ENCODE measurements around the gene COLEC11.
"Not testable (repeated sequence)": the region's sequence is repeated elsewhere in the genome, so short reads cannot be mapped to it uniquely, and the experiment has no call there.

The COLEC11 gene

GRCh38 chr2:3606370-3607201, 11.7 kb downstream of the COLEC11 start:
- TF ChIP-seq, protein P1, sequence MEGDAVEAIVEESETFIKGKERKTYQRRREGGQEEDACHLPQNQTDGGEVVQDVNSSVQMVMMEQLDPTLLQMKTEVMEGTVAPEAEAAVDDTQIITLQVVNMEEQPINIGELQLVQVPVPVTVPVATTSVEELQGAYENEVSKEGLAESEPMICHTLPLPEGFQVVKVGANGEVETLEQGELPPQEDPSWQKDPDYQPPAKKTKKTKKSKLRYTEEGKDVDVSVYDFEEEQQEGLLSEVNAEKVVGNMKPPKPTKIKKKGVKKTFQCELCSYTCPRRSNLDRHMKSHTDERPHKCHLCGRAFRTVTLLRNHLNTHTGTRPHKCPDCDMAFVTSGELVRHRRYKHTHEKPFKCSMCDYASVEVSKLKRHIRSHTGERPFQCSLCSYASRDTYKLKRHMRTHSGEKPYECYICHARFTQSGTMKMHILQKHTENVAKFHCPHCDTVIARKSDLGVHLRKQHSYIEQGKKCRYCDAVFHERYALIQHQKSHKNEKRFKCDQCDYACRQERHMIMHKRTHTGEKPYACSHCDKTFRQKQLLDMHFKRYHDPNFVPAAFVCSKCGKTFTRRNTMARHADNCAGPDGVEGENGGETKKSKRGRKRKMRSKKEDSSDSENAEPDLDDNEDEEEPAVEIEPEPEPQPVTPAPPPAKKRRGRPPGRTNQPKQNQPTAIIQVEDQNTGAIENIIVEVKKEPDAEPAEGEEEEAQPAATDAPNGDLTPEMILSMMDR (IDR thresholded peaks at IDR 0.05; ENCODE audit: insufficient read depth, low read depth, low read length, missing control alignments), result no peak
- no peak overlapping the region for H3K4me3 ChIP-seq (ENCODE audit: low read depth, low read length)
- DNase-seq (ENCODE audit: low read depth), result no peak

DNA sequence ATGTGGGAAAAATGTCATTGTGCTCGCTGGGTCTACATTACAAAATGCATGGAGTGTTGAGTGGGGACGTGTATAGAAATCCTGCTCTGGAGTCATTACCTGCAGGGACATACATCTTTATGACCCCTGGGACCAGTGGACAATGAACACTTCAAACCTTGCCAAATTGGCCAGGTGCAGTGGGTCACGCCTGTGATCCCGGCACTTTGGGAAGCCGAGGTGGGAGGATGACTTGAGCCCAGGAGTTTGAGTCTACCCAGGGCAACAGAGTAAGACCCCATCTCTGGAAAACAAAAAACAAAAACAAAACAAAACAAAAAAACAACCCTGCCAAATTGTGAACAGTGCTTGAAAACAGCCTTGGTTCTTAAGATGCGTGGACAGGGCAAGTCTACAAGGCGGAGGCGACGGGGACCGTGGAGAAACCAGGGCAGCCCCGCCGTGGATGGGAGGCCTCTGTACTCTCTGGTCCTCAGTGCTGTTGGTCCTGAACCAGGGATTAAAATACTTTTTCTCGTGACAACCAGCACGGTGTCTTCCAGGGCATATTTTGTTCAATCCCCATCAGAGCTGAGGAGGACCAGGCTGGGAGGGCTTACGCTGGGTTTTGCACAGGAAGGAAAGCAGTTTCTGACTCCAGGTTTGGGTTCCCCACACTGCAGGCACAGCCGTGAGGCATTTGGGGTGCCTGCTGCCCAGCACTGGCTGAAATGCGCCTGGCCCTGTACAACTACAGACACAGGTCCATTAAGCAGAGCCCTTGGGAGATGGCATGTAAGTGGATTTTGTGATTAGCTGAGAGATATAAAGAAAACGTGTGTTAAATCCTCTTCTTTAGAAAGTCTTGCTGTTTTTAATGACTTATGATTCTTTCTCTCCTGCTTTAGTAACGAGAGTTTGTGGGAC, 13.7 kb downstream of the COLEC11 start:
- no peak for DNase-seq (ENCODE audit: low read depth)
- H3K4me3 ChIP-seq (ENCODE audit: low read depth, low read length), result no peak overlapping the region
- TF ChIP-seq, protein P1 (IDR thresholded peaks at IDR 0.05; ENCODE audit: insufficient read depth, low read depth, low read length, missing control alignments), result no peak

GRCh38 chr2:3609279-3609673, 14.4 kb downstream of the COLEC11 start:
- not testable (repeated sequence) for H3K4me3 ChIP-seq (ENCODE audit: low read depth, low read length)
- peak; percentile 84 for DNase-seq (ENCODE audit: low read depth)

DNA sequence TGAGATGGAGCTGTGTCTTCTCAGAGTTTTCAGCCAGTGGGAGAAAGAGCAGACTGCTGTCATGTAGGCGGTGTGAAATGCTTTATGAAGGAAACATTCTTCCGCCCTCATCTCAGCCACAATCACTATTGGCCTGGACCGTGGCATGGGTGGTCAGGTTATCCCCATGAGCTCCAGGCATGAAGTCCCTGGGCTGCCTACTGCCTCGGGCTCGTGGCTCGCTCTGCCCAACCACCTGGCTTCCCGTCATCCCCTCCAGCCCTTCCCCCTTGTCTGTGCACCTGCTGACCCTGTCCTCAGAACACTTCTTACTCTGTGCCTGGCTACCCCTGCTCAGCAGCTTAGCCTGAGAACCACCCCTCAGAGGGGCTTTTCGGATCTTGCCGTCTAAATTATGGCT, 15.5 kb downstream of the COLEC11 start:
- no peak overlapping the region for H3K4me3 ChIP-seq (ENCODE audit: low read depth, low read length)
- TF ChIP-seq, protein P1 (IDR thresholded peaks at IDR 0.05; ENCODE audit: insufficient read depth, low read depth, low read length, missing control alignments), result no peak
- DNase-seq (ENCODE audit: low read depth), result no peak

DNA sequence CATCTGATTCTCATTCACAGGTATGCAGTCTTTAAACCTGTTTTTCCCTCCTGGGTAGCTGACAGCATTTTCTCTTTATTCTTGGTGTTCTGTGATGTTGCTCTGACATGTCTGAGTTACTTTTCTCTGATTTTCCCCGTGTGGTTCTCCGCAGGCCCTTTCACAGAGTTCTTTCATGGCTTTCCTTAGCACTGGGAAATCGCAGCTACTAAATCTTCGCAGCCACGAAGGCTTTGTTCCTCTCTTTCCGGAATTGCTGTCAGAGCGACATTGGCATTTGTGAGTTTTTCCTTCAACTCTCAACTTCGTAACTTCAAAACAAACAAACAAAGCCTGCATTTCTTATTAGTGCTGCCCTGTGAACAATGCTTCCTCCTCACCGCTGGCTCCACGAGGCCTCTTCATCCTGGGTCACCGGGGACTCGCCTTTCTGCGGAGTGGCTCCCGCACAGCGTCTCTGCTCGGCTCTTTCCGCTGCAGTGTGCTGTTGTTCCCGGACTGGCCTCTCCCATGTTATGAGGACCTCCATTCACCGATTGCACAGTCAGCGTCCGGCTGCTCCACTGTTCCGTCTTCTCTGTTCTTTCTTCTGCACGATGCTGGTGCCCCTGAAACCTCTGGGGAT, 16.1 kb downstream of the COLEC11 start:
- no peak overlapping the region for H3K4me3 ChIP-seq (ENCODE audit: low read depth, low read length)
- TF ChIP-seq, protein P1 (IDR thresholded peaks at IDR 0.05; ENCODE audit: insufficient read depth, low read depth, low read length, missing control alignments), result no peak
- DNase-seq (ENCODE audit: low read depth), result no peak

DNA sequence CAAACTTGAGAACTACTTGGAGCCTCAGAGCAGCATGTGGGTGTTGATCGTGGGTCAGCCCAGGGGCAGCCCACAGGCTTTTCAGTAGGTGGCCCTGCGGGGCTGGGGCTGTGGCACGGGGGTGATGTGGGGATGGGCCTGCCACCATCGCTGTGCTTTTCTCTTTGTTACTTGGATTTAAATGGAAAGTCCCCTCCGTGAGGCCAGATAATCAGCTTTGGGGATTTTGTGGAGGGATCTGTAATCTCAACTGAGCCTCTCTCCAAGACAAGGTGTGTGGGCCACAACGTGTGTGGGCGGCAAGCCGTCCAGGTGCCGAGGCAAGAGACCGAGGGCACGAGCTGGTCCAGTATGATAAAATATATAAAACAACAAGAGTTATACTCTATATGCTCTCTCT, 16.7 kb downstream of the COLEC11 start:
- TF ChIP-seq, protein P1 (IDR thresholded peaks at IDR 0.05; ENCODE audit: insufficient read depth, low read depth, low read length, missing control alignments), result no peak
- no peak for DNase-seq (ENCODE audit: low read depth)
- no peak overlapping the region for H3K4me3 ChIP-seq (ENCODE audit: low read depth, low read length)

All from GM12865 (cell line).